Measurements from ENCODE around the gene ARHGEF33.
"Not testable (repeated sequence)": the region's sequence is repeated elsewhere in the genome, so short reads cannot be mapped to it uniquely, and the experiment has no call there.

Gene ARHGEF33

GRCh38 chr2:38911191-38911590 lies 21.5 kb downstream of the ARHGEF33 start:
- no peak for DNase-seq (ENCODE audit: low read depth)

DNA sequence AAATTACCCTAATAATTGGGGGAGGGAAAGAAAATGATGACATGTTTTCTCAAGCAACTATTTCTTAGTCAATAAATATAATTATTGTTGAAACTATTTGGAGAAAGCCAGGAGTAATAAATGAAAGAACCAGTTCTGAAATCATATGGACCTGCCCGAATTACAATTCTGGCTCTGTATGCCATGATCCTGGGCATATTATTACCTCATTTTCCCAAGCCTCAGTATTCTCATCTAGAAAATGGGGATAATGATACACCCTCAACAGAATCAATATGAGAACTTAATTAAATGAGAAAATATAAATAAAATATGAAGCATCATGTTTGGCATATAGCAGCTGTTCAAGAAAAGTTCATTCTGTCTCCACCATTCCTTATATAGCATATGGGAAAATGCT lies 22.9 kb downstream of the ARHGEF33 start:
- no peak for DNase-seq (ENCODE audit: low read depth)

DNA sequence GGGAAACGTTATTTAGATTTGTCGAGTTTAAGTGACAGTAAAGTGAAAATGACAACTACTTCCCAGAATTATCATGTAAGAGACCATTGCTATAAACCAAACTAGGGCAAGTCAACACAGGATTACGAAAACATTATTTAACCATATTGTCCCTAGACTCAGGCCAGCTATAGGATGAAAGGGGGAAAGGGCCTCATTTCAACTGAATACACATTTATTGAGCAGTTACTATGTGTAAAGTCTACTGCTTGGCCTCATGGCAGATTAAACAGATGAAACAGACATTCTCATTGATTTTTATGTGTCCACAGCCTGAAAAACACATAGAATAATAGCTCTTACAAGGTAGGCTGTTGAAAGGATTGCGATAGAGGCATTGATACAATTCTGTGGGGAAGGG lies 32.7 kb downstream of the ARHGEF33 start:
- no peak for DNase-seq (ENCODE audit: low read depth)

- DNase-seq (ENCODE audit: low read depth): no peak
Observed at GRCh38 chr2:38922902-38923301, 33.2 kb downstream of the ARHGEF33 start.

DNA sequence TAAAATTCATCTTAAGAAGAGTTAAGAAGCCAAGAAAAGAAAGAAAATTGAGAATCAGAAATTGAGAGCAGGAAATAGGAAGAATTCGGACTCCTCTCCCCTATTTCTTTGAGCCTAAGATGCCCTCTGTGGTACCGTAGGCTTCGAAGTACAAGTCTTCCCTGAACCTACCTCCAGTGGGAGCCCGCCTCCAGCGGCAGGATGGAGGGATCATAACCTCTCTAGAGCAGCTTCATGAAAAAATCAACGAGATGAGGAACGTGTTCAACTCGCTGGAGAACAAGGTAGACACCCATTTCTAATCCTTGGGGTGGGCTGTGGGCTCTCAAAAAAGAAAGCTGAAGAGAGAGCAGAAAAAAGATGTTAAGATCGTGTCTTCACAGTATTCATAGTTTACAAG lies 36.3 kb downstream of the ARHGEF33 start:
- no peak for DNase-seq (ENCODE audit: low read depth)

- no peak for DNase-seq (ENCODE audit: low read depth)
Observed at GRCh38 chr2:38930600-38930999, 40.9 kb downstream of the ARHGEF33 start.

- no peak for DNase-seq (ENCODE audit: low read depth)
Observed at GRCh38 chr2:38932586-38932985, 42.9 kb downstream of the ARHGEF33 start.

DNA sequence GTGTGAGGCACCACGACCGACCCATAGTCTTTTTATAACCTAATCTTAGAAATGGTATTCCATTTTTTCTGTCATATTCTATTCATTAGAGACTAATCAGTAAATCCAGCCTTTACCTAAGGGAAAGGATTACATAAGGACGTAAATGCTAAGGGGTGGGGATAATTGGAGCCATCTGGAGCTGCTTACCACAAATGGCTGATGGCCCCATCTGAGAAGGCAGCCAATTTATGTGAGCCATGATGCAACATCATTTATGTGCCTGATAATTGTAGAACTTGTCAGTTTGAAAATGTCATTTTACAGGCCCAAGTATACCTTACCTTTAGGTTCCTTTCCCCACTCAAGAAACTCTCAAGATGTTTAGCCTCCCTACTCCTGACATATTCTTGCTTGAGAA lies 44.0 kb downstream of the ARHGEF33 start:
- DNase-seq (ENCODE audit: low read depth): peak; percentile 37

DNA sequence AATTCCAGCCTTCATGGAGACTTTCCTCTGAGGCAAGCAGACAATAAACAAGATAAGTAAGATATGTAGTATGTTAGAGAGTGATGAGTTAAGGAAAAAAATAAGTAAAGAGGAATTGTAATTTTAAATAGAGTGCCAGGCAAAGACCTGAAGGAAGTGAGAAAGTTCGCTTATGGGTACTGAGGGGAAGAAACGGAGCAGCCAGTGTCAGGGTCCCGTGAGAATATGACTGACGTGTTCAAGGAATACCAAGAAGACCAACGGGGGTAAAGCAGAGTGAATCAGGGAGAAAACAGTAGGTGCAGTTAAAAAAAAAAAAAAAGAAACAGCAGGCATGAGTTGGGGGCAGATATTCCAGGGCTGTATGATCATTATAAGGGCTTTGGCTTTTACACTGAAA lies 45.1 kb downstream of the ARHGEF33 start:
- no peak for DNase-seq (ENCODE audit: low read depth)

DNA sequence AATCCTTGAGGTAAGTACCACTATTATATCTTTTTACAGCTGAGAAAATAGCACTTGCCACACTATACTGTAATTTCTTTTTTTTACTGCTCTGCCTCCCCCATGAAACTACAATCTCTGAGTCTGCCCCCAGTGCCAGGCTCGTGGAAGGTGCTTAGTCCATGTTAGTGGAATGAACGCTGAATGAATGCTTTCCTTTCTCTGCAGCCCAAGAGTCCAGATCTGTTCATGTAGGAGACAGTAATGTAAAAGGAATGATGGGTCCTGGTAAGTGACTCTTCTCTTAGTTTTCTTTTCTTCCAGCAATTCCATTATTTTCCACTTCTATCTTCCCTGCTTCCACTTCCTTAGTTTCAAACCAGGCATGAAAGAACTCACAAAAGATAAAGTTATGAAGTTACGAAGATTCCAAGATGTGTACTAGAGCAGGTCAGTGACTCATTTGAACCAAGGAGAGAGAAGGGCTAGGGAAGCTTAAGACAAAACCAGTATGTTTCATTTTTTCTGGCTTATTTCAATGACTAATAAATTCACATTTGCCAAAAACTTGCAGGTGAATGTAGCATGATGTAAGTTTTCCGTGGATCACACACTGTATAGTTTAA lies 46.0 kb downstream of the ARHGEF33 start:
- DNase-seq (ENCODE audit: low read depth): no peak

GRCh38 chr2:38936516-38936915 lies 46.8 kb downstream of the ARHGEF33 start:
- not testable (repeated sequence) for DNase-seq (ENCODE audit: low read depth)

GRCh38 chr2:38937548-38937947 lies 47.9 kb downstream of the ARHGEF33 start:
- no peak for DNase-seq (ENCODE audit: low read depth)

DNA sequence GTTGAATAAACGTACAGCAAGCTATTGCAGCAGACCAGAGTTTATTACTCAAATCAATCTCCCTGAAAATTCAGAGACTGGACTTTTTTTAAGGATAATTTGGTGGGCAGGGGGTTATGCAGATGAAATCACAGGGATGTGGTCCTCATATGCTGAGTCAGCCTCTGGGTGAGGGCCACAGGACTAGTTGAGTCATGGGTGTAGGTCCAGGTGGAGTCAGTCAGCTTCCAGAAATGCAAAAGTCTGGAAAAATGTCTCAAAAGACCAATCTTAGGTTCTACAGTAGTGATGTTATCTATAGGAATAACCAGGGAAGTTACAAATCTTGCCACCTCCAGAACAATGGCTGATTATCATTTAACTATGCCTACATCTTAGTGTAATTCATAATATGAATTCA lies 51.1 kb downstream of the ARHGEF33 start:
- DNase-seq (ENCODE audit: low read depth): no peak

DNA sequence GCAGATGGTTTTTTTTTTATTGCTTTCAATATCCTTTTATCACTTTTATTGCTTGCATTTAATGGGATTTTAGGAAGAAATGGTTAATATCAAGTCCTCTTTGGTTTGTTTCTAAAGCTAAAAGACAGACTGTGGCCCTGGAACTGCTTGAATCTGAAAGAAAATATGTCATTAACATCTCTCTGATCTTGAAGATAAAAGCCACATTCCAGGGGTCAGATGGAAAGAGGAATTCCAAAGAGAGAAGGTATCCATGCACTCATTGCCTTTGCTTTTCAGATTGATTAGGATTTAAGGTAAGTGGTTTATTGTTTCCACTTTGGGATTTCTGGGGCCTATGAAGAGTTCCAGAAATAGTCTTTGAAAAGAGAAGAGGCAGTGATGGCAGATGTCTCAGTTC lies 54.1 kb downstream of the ARHGEF33 start:
- DNase-seq (ENCODE audit: low read depth): no peak

GRCh38 chr2:38945372-38945771 lies 55.7 kb downstream of the ARHGEF33 start:
- no peak for DNase-seq (ENCODE audit: low read depth)

- no peak for DNase-seq (ENCODE audit: low read depth)
Observed at GRCh38 chr2:38945911-38946310, 56.2 kb downstream of the ARHGEF33 start.

DNA sequence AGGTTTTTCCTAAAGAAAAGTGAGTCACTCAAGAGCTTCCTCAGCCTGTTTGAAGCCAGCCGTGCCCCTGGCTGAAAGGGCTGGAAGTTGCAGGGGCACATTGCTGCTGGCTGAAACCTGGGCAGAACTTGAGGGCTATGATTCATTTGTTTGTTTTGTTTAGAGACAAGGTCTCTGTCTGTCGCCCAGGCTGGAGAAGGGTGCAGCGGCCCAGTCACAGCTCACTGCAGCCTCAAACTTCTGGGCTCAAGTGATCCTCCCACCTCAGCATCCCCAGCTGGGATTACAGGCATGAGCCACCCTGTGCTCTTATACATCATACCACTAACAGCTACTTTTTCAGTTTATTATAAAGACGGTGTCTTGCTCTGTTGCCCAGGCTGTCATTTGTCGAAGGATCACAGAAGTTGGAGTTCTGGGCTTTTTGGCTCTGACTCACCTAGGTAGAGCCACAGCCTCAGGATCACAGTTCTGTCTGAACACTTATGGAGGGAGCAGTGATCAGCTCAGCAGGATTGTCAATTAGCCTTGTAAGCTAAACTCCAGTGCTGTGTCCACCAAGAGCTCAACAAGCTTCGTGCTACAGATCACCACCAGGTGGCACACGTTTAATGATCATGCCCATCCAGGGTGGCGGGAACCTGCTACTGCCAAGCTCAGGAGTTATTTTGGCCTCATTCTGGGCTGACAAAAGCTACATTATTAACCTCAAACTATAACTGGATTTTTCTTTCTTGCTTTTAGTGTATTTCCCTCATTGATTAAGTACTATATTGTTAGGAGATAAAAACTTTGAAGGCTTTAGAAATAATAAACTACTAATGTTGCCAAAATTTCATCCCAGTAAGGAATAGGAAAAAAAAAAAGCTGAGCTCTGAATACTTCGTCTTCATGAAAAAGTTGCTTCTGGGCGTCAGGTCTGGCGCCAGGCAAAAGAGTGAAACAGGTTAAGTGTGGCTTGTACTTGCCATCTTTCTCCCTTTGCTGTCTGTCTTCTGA lies 57.9 kb downstream of the ARHGEF33 start:
- DNase-seq (ENCODE audit: low read depth): no peak

GRCh38 chr2:38948387-38948882 lies 58.8 kb downstream of the ARHGEF33 start:
- DNase-seq (ENCODE audit: low read depth): no peak

DNA sequence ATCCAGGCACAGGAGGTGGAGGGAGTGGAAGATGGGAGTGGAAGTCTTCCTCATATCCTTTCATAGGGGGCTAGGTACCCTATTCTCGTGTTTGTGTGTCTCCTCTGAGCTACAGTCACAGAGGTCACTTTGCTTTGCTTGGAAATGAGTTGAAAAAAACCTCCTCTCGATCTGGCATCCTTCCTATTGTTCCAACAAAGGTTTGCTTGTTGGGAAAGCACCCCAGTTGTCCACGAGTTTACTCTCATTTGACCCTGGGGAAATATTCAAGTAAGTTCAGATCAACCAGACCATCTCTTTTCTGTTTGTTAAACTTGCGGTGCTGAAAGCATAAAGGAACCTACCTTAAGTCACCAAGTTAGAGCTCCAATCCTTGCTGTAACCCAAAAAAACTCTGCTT lies 59.3 kb downstream of the ARHGEF33 start:
- DNase-seq (ENCODE audit: low read depth): no peak

- DNase-seq (ENCODE audit: low read depth): no peak
Observed at GRCh38 chr2:38951766-38952165, 62.1 kb downstream of the ARHGEF33 start.

GRCh38 chr2:38957972-38958371 lies 68.3 kb downstream of the ARHGEF33 start:
- DNase-seq (ENCODE audit: low read depth): no peak

- DNase-seq (ENCODE audit: low read depth): no peak
Observed at GRCh38 chr2:38959466-38959865, 69.8 kb downstream of the ARHGEF33 start.

DNA sequence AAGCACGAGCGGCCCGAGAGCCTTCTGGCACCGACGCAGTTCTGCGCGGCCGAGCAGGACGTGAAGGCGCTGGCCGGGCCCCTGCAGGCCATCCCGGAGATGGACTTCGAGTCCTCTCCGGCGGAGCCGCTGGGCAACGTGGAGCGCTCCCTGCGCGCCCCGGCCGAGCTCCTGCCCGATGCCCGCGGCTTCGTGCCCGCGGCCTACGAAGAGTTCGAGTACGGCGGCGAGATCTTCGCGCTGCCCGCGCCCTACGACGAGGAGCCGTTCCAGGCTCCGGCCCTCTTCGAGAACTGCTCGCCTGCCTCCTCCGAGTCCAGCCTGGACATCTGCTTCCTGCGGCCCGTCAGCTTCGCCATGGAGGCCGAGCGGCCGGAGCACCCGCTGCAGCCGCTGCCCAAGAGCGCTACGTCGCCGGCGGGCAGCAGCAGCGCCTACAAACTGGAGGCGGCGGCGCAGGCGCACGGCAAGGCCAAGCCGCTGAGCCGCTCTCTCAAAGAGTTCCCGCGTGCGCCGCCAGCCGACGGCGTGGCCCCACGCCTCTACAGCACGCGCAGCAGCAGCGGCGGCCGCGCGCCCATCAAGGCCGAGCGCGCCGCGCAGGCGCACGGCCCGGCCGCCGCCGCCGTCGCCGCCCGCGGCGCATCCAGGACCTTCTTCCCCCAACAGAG lies 70.4 kb downstream of the ARHGEF33 start:
- DNase-seq (ENCODE audit: low read depth): no peak

All from GM04503 (cell line).